GM21447 (cell line): ENCODE results near the gene KLRB1.
"Not testable (repeated sequence)": the region's sequence is repeated elsewhere in the genome, so short reads cannot be mapped to it uniquely, and the experiment has no call there.

Experiments used
- ATAC-seq: cut with Tn5 transposase; IDR thresholded peaks from one replicate; pipeline ENCODE4 v1.9.1; 2021; ENCODE audit not compliant: unreplicated experiment

The KLRB1 gene

GRCh38 chr12:9607716-9608115 lies at the start of gene KLRB1:
KLRB1 (minus strand) TSS chr12:9607916; CDS start chr12:9607839, 77 bp downstream.
- ATAC-seq, result no peak

GRCh38 chr12:9651265-9651729 lies 43.6 kb upstream of the KLRB1 start:
- no peak for ATAC-seq

GRCh38 chr12:9650151-9650576 lies 42.4 kb upstream of the KLRB1 start:
- ATAC-seq, result no peak

- no peak for ATAC-seq
Observed at GRCh38 chr12:9649532-9649940, 41.8 kb upstream of the KLRB1 start.

- ATAC-seq, result no peak
Observed at GRCh38 chr12:9648701-9649531, 41.2 kb upstream of the KLRB1 start.

- ATAC-seq, result peak; percentile 66
Observed at GRCh38 chr12:9647825-9648700, 40.3 kb upstream of the KLRB1 start.

- ATAC-seq, result no peak
Observed at GRCh38 chr12:9646794-9647781, 39.4 kb upstream of the KLRB1 start.

- ATAC-seq, result not testable (repeated sequence)
Observed at GRCh38 chr12:9644985-9645551, 37.4 kb upstream of the KLRB1 start.

- no peak for ATAC-seq
Observed at GRCh38 chr12:9643266-9643660, 35.5 kb upstream of the KLRB1 start.

GRCh38 chr12:9642606-9643265 lies 35.0 kb upstream of the KLRB1 start:
- ATAC-seq, result no peak

- ATAC-seq, result no peak
Observed at GRCh38 chr12:9640024-9640423, 32.3 kb upstream of the KLRB1 start.

GRCh38 chr12:9636851-9637206 lies 29.1 kb upstream of the KLRB1 start:
- ATAC-seq, result no peak

GRCh38 chr12:9636150-9636850 lies 28.6 kb upstream of the KLRB1 start:
- no peak for ATAC-seq

- no peak for ATAC-seq
Observed at GRCh38 chr12:9634969-9635754, 27.4 kb upstream of the KLRB1 start.

- peak; percentile 65 for ATAC-seq
Observed at GRCh38 chr12:9634177-9634803, 26.6 kb upstream of the KLRB1 start.

GRCh38 chr12:9632766-9633165 lies 25.1 kb upstream of the KLRB1 start:
- no peak for ATAC-seq

GRCh38 chr12:9626821-9627220 lies 19.1 kb upstream of the KLRB1 start:
- ATAC-seq, result no peak

GRCh38 chr12:9626291-9626690 lies 18.6 kb upstream of the KLRB1 start:
- ATAC-seq, result no peak
